ENCODE results near the gene DNAJC22. TPM values are rescaled to one million over a fixed set of nuclear protein-coding genes. Genes with fewer than 3 reads are reported as not detected.

DNAJC22 gene
- total RNA-seq, 1 experiment from 2014 or later: 27.7 TPM

DNA sequence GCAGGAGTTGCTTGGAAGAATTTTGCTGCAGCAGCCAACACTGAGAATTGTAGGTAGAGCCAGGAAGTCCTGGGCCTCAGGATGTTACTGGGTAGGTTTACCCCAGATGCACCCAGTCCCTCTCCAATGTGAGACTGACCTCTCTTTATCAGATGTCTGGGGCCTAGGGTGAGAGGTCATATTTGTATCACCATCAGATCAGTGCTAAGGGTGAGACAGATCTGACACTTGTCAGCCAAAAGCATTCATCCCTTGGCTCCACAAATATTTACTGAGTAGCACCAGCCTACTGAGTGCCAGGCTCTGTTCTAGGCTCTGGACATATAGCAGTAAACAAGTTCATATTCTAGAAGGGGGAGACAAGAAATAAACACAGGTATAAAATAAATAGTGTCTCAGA lies 19.3 kb upstream of the DNAJC22 start (continued):
- TF ChIP-seq ZNF274 (IDR thresholded peaks at IDR 0.05; ENCODE audit: low read depth, low read length): no peak
- no peak for TF ChIP-seq RAD21 (IDR thresholded peaks at IDR 0.05; ENCODE audit: low read depth)
- no peak for TF ChIP-seq SRF (IDR thresholded peaks at IDR 0.05; ENCODE audit: low read depth)

DNA sequence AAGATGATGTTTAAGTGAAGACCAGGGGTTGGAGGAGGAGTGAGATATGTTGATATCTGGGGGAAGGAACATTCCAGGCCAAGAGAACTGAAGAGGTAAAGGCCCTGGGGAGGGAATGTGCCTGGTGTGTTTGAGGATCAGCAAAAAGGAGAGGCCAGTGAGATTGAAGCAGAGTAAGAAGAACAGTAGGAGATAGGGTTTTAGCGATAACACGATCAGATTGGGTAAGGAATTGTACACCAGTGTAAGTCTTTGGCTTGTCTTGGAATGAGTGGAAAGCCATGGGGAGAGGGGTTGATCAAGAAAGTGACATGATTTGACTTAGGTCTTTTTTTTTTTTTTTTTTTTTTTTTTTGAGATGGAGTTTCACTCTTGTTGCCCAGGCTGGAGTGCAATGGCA lies 18.8 kb upstream of the DNAJC22 start:
- peaks cover 27% of the 10 kb centered on the region for H3K79me2 ChIP-seq (ENCODE audit: insufficient read depth, low read length)
- CTCF ChIA-PET: no interaction called here
- H3K36me3 ChIP-seq (ENCODE audit: control insufficient read depth in 1 of 2, insufficient read depth in 2 of 2, low read length in 2 of 2): peaks cover 16 to 37% of the 10 kb centered on the region in 2 experiments; a peak in 2 of 4 replicates
- no peaks in the 10 kb centered on the region for H3K9me2 ChIP-seq (ENCODE audit: insufficient read depth)
- H3K4me2 ChIP-seq (ENCODE audit: low read length): no peak overlapping the region
- ATAC-seq (no peak), DNase-seq (ENCODE audit: low read depth, low spot score) (no peak)
- no peak overlapping the region for H3K4me3 ChIP-seq (replicated peaks in 1 of 2; ENCODE audit: low read depth in 1 of 2, low read length in 2 of 2)
- intact Hi-C loops (cut with micrococcal nuclease): no loop called here
- no peak overlapping the region for H2AFZ ChIP-seq (ENCODE audit: low read depth, low read length, poor library complexity, severe bottlenecking)
- BruUV-seq (replicated peaks): no TSS peak
- H4K20me1 ChIP-seq (ENCODE audit: insufficient read depth): no peaks in the 10 kb centered on the region
- H3K27ac ChIP-seq (ENCODE audit: low read depth, low read length): no peak overlapping the region
- H3K9me3 ChIP-seq (ENCODE audit: control insufficient read depth in 1 of 2, insufficient read depth in 1 of 2, low read depth in 1 of 2, low read length in 2 of 2): no peaks in the 10 kb centered on the region
- POLR2A ChIA-PET: no interaction called here
- no peaks in the 10 kb centered on the region for H3K27me3 ChIP-seq (ENCODE audit: insufficient read depth, low read length)
- RAD21 ChIA-PET (ENCODE audit: low non-redundant PET in 1 of 2, low total read pairs in 2 of 2, uncharacterized antibody in 2 of 2, unreplicated experiment in 2 of 2): no interaction called here
- H3K4me1 ChIP-seq (ENCODE audit: control insufficient read depth in 1 of 2, insufficient read depth in 2 of 2, low read length in 2 of 2): peaks cover 8 to 12% of the 10 kb centered on the region in 2 experiments; a peak in 3 of 4 replicates
- H3K9ac ChIP-seq (ENCODE audit: low read length): no peak overlapping the region
- TF ChIP-seq SRF (IDR thresholded peaks at IDR 0.05; ENCODE audit: low read depth) (no peak), CEBPB (IDR thresholded peaks at IDR 0.05; ENCODE audit: low read depth) (no peak), FOSL1 (IDR thresholded peaks at IDR 0.05; ENCODE audit: low read depth) (no peak), YY1 (IDR thresholded peaks at IDR 0.05; ENCODE audit: extremely low read depth, insufficient replicate concordance, low read depth, low read length) (no peak), ZNF274 (IDR thresholded peaks at IDR 0.05; ENCODE audit: low read depth, low read length) (no peak), TCF7L2 (IDR thresholded peaks at IDR 0.05; ENCODE audit: borderline replicate concordance, extremely low read depth, insufficient read depth, insufficient read length) (no peak), POLR2A (IDR thresholded peaks at IDR 0.05; ENCODE audit: borderline replicate concordance, extremely low read depth, insufficient read depth, insufficient read length) (no peak), SIN3A (IDR thresholded peaks at IDR 0.05; ENCODE audit: low read depth) (no peak), EZH2 (IDR thresholded peaks at IDR 0.05) (no peak), SP1 (IDR thresholded peaks at IDR 0.05; ENCODE audit: low read depth) (no peak), POLR2AphosphoS5 (IDR thresholded peaks at IDR 0.05; ENCODE audit: low read depth, low read length) (no peak), REST (IDR thresholded peaks at IDR 0.05; ENCODE audit: low read depth) (no peak), RAD21 (IDR thresholded peaks at IDR 0.05; ENCODE audit: low read depth) (no peak), MAX (IDR thresholded peaks at IDR 0.05) (no peak), CBX3 (IDR thresholded peaks at IDR 0.05; ENCODE audit: low read depth) (no peak), ZFX (IDR thresholded peaks at IDR 0.05) (no peak)
- TF ChIP-seq, protein P1, sequence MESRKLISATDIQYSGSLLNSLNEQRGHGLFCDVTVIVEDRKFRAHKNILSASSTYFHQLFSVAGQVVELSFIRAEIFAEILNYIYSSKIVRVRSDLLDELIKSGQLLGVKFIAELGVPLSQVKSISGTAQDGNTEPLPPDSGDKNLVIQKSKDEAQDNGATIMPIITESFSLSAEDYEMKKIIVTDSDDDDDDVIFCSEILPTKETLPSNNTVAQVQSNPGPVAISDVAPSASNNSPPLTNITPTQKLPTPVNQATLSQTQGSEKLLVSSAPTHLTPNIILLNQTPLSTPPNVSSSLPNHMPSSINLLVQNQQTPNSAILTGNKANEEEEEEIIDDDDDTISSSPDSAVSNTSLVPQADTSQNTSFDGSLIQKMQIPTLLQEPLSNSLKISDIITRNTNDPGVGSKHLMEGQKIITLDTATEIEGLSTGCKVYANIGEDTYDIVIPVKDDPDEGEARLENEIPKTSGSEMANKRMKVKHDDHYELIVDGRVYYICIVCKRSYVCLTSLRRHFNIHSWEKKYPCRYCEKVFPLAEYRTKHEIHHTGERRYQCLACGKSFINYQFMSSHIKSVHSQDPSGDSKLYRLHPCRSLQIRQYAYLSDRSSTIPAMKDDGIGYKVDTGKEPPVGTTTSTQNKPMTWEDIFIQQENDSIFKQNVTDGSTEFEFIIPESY (IDR thresholded peaks at IDR 0.05; ENCODE audit: extremely low read depth, insufficient replicate concordance, low read length): no peak
- TF ChIP-seq, protein P2, sequence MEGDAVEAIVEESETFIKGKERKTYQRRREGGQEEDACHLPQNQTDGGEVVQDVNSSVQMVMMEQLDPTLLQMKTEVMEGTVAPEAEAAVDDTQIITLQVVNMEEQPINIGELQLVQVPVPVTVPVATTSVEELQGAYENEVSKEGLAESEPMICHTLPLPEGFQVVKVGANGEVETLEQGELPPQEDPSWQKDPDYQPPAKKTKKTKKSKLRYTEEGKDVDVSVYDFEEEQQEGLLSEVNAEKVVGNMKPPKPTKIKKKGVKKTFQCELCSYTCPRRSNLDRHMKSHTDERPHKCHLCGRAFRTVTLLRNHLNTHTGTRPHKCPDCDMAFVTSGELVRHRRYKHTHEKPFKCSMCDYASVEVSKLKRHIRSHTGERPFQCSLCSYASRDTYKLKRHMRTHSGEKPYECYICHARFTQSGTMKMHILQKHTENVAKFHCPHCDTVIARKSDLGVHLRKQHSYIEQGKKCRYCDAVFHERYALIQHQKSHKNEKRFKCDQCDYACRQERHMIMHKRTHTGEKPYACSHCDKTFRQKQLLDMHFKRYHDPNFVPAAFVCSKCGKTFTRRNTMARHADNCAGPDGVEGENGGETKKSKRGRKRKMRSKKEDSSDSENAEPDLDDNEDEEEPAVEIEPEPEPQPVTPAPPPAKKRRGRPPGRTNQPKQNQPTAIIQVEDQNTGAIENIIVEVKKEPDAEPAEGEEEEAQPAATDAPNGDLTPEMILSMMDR (IDR thresholded peaks at IDR 0.05 in 2 of 3, conservative IDR thresholded peaks at IDR 0.05 in 1 of 3; ENCODE audit: borderline replicate concordance in 1 of 3, insufficient read depth in 1 of 3, low read depth in 2 of 3, low read length in 2 of 3): no peak
- TF ChIP-seq, protein P3, sequence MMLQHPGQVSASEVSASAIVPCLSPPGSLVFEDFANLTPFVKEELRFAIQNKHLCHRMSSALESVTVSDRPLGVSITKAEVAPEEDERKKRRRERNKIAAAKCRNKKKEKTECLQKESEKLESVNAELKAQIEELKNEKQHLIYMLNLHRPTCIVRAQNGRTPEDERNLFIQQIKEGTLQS (IDR thresholded peaks at IDR 0.05): no peak
